GM20431 (cell line): ENCODE measurements around the gene C2.
"Not testable (repeated sequence)": the region's sequence is repeated elsewhere in the genome, so short reads cannot be mapped to it uniquely, and the experiment has no call there.

Source experiments
- in situ Hi-C: fragments of 300-500 bp; cut with MseI, MboI; formaldehyde crosslinking; loops from one replicate; pipeline ENCODE4 v1.15.0; 2020; ENCODE audit warnings: low sequenced_read_pairs; ENCODE audit not compliant: unreplicated experiment

C2 gene

GRCh38 chr6:31971279-31971992, 43.9 kb downstream of the C2 start:
- in situ Hi-C loops = no loop called here

GRCh38 chr6:31971993-31972708, 44.6 kb downstream of the C2 start, which contains the start of gene DXO:
TSS of gene DXO (minus strand) at chr6:31972138. CDS start at chr6:31971675, 463 bp downstream.
- in situ Hi-C loops = no loop called here

- in situ Hi-C loops = no loop called here
These were observed 45.3 kb downstream of the C2 start for GRCh38 chr6:31972709-31973350.

GRCh38 chr6:31976065-31976464, 48.5 kb downstream of the C2 start:
- in situ Hi-C loops = not testable (repeated sequence)

- in situ Hi-C loops = no loop called here
These were observed 50.4 kb downstream of the C2 start for GRCh38 chr6:31977816-31978431.

- in situ Hi-C loops = no loop called here
These were observed 51.3 kb downstream of the C2 start for GRCh38 chr6:31978831-31979230.

GRCh38 chr6:31979238-31979898, 51.9 kb downstream of the C2 start:
- in situ Hi-C loops = no loop called here

GRCh38 chr6:31980195-31980876, 52.8 kb downstream of the C2 start:
- in situ Hi-C loops = not testable (repeated sequence)

- in situ Hi-C loops = not testable (repeated sequence)
These were observed 53.5 kb downstream of the C2 start for GRCh38 chr6:31980998-31981397.

GRCh38 chr6:31981744-31982143, 54.2 kb downstream of the C2 start, which contains the start of gene C4A:
TSS of gene C4A (plus strand) at chr6:31982057. CDS start at chr6:31982108, 51 bp downstream.
- in situ Hi-C loops = not testable (repeated sequence)

GRCh38 chr6:31989363-31989762, 61.8 kb downstream of the C2 start:
- in situ Hi-C loops = not testable (repeated sequence)

GRCh38 chr6:31994421-31994820, 66.9 kb downstream of the C2 start:
- in situ Hi-C loops = not testable (repeated sequence)
